WTC11 (cell line): ENCODE measurements around the gene NR5A1. TPM values are rescaled to one million over a fixed set of nuclear protein-coding genes. Genes with fewer than 3 reads are reported as not detected.

Experiments used
- ATAC-seq: fragments of 200-7000 bp; cut with Tn5 transposase; 2 replicates; pipeline ENCODE4 v1.10.0; 2021; ENCODE audit warnings: mild to moderate bottlenecking, moderate library complexity
- Bru-seq: library from RNA; stranded (reverse); fragments of 400-500 nt; gene quantifications from one replicate; lab custom pipeline; 2021; lab: Mats Ljungman, UMichigan
- CTCF ChIA-PET: fragments of 300-600 bp; sonication (Branson Sonifier 250); formaldehyde crosslinking; loops from one replicate; lab custom pipeline; 2021; ENCODE audit warnings: antibody characterized with exemption; lab: Charles Lee
- POLR2A ChIA-PET: fragments of 350-600 bp; sonication (Branson Sonifier 250); formaldehyde crosslinking; loops from one replicate; lab custom pipeline; 2021; ENCODE audit warnings: antibody characterized with exemption; lab: Charles Lee
- DNase-seq: peaks from one replicate; pipeline ENCODE4 v3.0.0; 2021; ENCODE audit warnings: low spot score
- H3K27ac Mint-ChIP-seq: 2 replicates; pipeline ENCODE4 v1.8.0; 2021; ENCODE audit warnings: mixed read lengths
- H3K27me3 Mint-ChIP-seq: 2 replicates; pipeline ENCODE4 v1.8.0; 2021; ENCODE audit warnings: low read depth, mild to moderate bottlenecking, moderate library complexity, mixed read lengths
- H3K36me3 Mint-ChIP-seq: 2 replicates; pipeline ENCODE4 v1.8.0; 2021; ENCODE audit warnings: mixed read lengths
- H3K4me1 Mint-ChIP-seq: 2 replicates; pipeline ENCODE4 v1.8.0; 2022; ENCODE audit warnings: mixed read lengths
- H3K4me3 Mint-ChIP-seq: 2 replicates; pipeline ENCODE4 v1.8.0; 2021; ENCODE audit warnings: mild to moderate bottlenecking, moderate library complexity, mixed read lengths
- H3K9me3 Mint-ChIP-seq: 2 replicates; pipeline ENCODE4 v1.8.0; 2021; ENCODE audit warnings: mixed read lengths
- CBFB ChIP-seq: sonication (generic); formaldehyde crosslinking; IDR thresholded peaks from 2 replicates; pipeline ENCODE4 v1.8.1; 2022; ENCODE audit warnings: mild to moderate bottlenecking, low read depth, missing genetic modification reagents
- CTCF ChIP-seq: fragments of 200-600 bp; IDR thresholded peaks from 2 replicates; pipeline ENCODE4 v1.8.0; 2022; ENCODE audit warnings: antibody characterized with exemption
- ETV6 ChIP-seq: sonication (generic); formaldehyde crosslinking; IDR thresholded peaks from 2 replicates; pipeline ENCODE4 v1.8.1; 2022; ENCODE audit warnings: mild to moderate bottlenecking, missing genetic modification reagents
- FOXJ3 ChIP-seq: sonication (generic); formaldehyde crosslinking; IDR thresholded peaks from 2 replicates; pipeline ENCODE4 v1.9.0; 2021; ENCODE audit warnings: missing genetic modification reagents, mild to moderate bottlenecking, borderline replicate concordance
- GABPB1 ChIP-seq: sonication (generic); formaldehyde crosslinking; IDR thresholded peaks from 2 replicates; pipeline ENCODE4 v1.8.1; 2023; ENCODE audit warnings: mild to moderate bottlenecking, missing genetic modification reagents
- GRHL2 ChIP-seq: fragments of 250-450 bp; sonication (Bioruptor Pico); IDR thresholded peaks from 2 replicates; pipeline ENCODE4 v1.8.0; 2022; ENCODE audit warnings: mild to moderate bottlenecking, moderate library complexity; ENCODE audit not compliant: insufficient replicate concordance, severe bottlenecking
- HMGA2 ChIP-seq: fragments of 250-450 bp; sonication (Bioruptor Pico); IDR thresholded peaks from 2 replicates; pipeline ENCODE4 v1.4.0; 2021; ENCODE audit warnings: mild to moderate bottlenecking, moderate library complexity
- NFATC4 ChIP-seq: fragments of 250-450 bp; sonication (Bioruptor Pico); IDR thresholded peaks from 2 replicates; pipeline ENCODE4 v1.9.0; 2021; ENCODE audit warnings: mild to moderate bottlenecking
- NFE2L1 ChIP-seq: sonication (generic); formaldehyde crosslinking; IDR thresholded peaks from 2 replicates; pipeline ENCODE4 v1.8.1; 2023; ENCODE audit warnings: missing genetic modification reagents
- NFYB ChIP-seq: sonication (generic); formaldehyde crosslinking; conservative IDR thresholded peaks from 2 replicates; pipeline ENCODE4 v1.8.0; 2022; ENCODE audit warnings: low read depth, missing genetic modification reagents
- NR2C2 ChIP-seq: sonication (generic); formaldehyde crosslinking; IDR thresholded peaks from 2 replicates; pipeline ENCODE4 v1.8.0; 2022; ENCODE audit warnings: mild to moderate bottlenecking, missing genetic modification reagents
- PRDM15 ChIP-seq: sonication (generic); formaldehyde crosslinking; IDR thresholded peaks from 2 replicates; pipeline ENCODE4 v1.8.0; 2022; ENCODE audit warnings: missing genetic modification reagents
- RORB ChIP-seq: fragments of 250-450 bp; sonication (Bioruptor Pico); IDR thresholded peaks from 2 replicates; pipeline ENCODE4 v1.9.0; 2021; ENCODE audit warnings: mild to moderate bottlenecking
- SMAD3 ChIP-seq: sonication (generic); formaldehyde crosslinking; IDR thresholded peaks from 2 replicates; pipeline ENCODE4 v1.8.0; 2022; ENCODE audit warnings: missing genetic modification reagents, mild to moderate bottlenecking, borderline replicate concordance
- SMAD4 ChIP-seq: sonication (generic); formaldehyde crosslinking; IDR thresholded peaks from 2 replicates; pipeline ENCODE4 v1.8.0; 2022; ENCODE audit warnings: mild to moderate bottlenecking, missing genetic modification reagents
- TEAD1 ChIP-seq: sonication (generic); formaldehyde crosslinking; IDR thresholded peaks from 2 replicates; pipeline ENCODE4 v1.8.0; 2022; ENCODE audit warnings: mild to moderate bottlenecking, missing genetic modification reagents
- long read RNA-seq, 3 experiments: library from RNA in 1 of 3; library from capped mRNA in 1 of 3; library from polyadenylated mRNA in 1 of 3; unstranded in 2 of 3; stranded (forward) in 1 of 3; transcript quantifications; one replicate each; pipeline ENCODE4 v2.0.0, GENCODE V29; 2021
- total RNA-seq: library from RNA; stranded (reverse); gene quantifications from 3 replicates; pipeline ENCODE4 v1.2.3, GENCODE V29; 2021
- TF ChIP-seq, protein P1 (sequence below): fragments of 250-450 bp; sonication (Bioruptor Pico); IDR thresholded peaks from 2 replicates; pipeline ENCODE4 v1.9.0; 2021; ENCODE audit warnings: mild to moderate bottlenecking
- TF ChIP-seq, protein P2 (sequence below): sonication (generic); formaldehyde crosslinking; conservative IDR thresholded peaks from 2 replicates; pipeline ENCODE4 v1.8.1; 2022; ENCODE audit warnings: mild to moderate bottlenecking, missing genetic modification reagents
- TF ChIP-seq, protein P3 (sequence below): sonication (generic); formaldehyde crosslinking; IDR thresholded peaks from 2 replicates; pipeline ENCODE4 v1.8.0; 2022; ENCODE audit warnings: mild to moderate bottlenecking, missing genetic modification reagents

NR5A1 gene
- total RNA-seq (0.39 to 0.77 TPM (median 0.60 TPM) in 3 replicates), Bru-seq, nascent RNA (percentile 7 among the genes with signal in this experiment)
- long read RNA-seq, experiment 1, result 0 reads
- long read RNA-seq, experiment 2, result 0 reads
- long read RNA-seq, experiment 3, result 0 reads

DNA sequence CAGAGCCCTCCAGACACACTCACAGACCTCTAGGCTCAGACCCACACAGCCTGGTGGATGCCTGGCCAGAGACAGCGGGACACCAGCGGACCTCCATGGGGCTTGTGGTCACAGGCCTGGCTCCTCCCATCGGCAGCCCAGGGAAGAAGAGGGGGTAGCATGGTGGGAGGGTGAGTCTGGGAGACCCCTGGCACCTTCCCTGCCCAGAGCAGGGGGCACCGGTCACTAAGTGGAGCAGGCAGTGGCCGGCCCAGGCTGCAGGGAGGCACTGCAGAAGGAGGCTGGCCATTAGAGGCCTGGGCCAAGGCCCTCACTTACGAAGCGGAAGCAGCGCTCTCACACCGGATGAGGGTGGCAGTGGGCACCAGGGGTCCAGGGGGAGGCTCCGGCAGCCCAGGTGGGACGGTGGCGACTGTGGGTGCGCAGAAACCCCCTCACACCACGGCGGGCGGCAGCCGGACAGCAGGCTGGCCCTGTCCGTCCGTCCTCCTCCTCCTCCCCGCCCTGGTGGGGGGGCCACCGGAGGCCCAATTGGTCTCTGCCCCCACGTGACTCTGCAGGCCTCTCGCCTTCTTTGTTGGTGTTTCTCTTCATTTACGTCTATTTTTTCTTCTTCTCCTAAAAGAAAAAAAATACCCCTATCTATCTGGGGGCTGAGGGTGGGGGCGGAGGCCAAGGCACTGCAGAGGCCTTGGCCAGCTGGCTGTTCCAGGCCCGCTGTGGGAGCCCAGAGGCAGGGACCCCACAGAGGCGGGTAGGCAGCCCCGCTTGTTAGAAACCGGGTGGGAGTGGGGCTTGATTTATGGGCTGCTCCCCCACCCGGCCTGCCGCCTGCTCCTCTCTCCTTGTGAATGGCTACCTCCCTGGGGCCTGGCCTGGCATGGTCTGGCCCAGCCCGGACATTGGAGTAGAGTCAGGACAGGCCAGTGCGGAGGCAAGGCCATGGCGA, at the start of gene NR5A1:
TSS of gene NR5A1 (minus strand) at position 469 of the 949 bp plus-strand sequence. CDS start 4,004 bp downstream, outside the sequence.
- ChIA-PET CTCF (interaction anchor here (1.0 to 3.6 kb wide), 4 partner anchors 16 to 346 kb away, joined by 3 to 15 read pairs (median 6); partner anchors contain the start of gene WDR38), POLR2A (no interaction called here)
- Mint-ChIP-seq H3K27ac (no peak within 1 kb of the TSS), H3K4me3 (no peak within 1 kb of the TSS), H3K9me3 (no peaks in the 10 kb centered on the region), H3K36me3 (0 out of 2 replicates have a peak, but pooled peaks cover 4% of the 10 kb centered on the region), H3K27me3 (peaks cover 42% of the 10 kb centered on the region), H3K4me1 (peaks cover 25% of the 10 kb centered on the region)
- ATAC-seq (no peak), DNase-seq (no peak)
- TF ChIP-seq FOXJ3 (CRISPR knock-in tag) (no peak), GABPB1 (peak; percentile 45; the same call in 1 of the 2 replicates)

DNA sequence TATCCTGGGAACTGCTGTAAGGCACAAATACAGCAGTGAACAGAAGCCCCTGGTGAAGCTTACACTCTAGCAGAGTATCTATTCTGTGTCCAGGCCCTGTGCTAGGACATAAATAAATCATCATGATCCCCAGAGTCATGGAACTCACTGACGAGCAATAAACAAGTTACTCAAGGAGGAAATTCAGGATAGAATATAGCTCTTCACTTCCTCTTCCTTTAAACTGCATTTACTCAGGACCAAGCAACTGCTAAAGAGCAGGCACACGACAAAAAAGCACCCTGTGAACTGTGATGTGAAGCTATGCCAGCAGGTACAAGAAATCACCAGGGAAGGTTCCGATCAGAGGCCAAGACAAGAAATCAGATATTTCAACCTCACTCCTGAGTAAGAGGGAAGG, 47.8 kb upstream of the NR5A1 start:
- Mint-ChIP-seq H3K36me3 (0 out of 2 replicates have a peak, but pooled peaks cover 3% of the 10 kb centered on the region), H3K27ac (peak overlapping the region; percentile 21)
- CTCF ChIA-PET, result interaction anchor here (0.8 to 2.4 kb wide), 5 partner anchors 10 to 298 kb away, joined by 4 to 15 read pairs (median 4); partner anchors contain the start of gene WDR38

More for the DNA sequence above, 47.8 kb upstream of the NR5A1 start:
- ATAC-seq (no peak), DNase-seq (no peak)
- Mint-ChIP-seq H3K9me3 (no peaks in the 10 kb centered on the region), H3K4me1 (peaks cover 14% of the 10 kb centered on the region), H3K4me3 (no peak overlapping the region), H3K27me3 (no peaks in the 10 kb centered on the region)
- TF ChIP-seq NR2C2 (CRISPR knock-in tag) (no peak), NFE2L1 (CRISPR knock-in tag) (no peak), CTCF (no peak), SMAD3 (no peak), PRDM15 (CRISPR knock-in tag) (no peak), SMAD4 (CRISPR knock-in tag) (no peak), ETV6 (CRISPR knock-in tag) (no peak), CBFB (CRISPR knock-in tag) (no peak), TEAD1 (CRISPR knock-in tag) (no peak), GRHL2 (CRISPR knock-in tag) (no peak), NFATC4 (CRISPR knock-in tag) (no peak), RORB (CRISPR knock-in tag) (no peak), NFYB (CRISPR knock-in tag) (no peak), HMGA2 (CRISPR knock-in tag) (no peak)
- TF ChIP-seq, protein P1, sequence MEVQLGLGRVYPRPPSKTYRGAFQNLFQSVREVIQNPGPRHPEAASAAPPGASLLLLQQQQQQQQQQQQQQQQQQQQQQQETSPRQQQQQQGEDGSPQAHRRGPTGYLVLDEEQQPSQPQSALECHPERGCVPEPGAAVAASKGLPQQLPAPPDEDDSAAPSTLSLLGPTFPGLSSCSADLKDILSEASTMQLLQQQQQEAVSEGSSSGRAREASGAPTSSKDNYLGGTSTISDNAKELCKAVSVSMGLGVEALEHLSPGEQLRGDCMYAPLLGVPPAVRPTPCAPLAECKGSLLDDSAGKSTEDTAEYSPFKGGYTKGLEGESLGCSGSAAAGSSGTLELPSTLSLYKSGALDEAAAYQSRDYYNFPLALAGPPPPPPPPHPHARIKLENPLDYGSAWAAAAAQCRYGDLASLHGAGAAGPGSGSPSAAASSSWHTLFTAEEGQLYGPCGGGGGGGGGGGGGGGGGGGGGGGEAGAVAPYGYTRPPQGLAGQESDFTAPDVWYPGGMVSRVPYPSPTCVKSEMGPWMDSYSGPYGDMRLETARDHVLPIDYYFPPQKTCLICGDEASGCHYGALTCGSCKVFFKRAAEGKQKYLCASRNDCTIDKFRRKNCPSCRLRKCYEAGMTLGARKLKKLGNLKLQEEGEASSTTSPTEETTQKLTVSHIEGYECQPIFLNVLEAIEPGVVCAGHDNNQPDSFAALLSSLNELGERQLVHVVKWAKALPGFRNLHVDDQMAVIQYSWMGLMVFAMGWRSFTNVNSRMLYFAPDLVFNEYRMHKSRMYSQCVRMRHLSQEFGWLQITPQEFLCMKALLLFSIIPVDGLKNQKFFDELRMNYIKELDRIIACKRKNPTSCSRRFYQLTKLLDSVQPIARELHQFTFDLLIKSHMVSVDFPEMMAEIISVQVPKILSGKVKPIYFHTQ (CRISPR knock-in tag), result no peak
- TF ChIP-seq, protein P2, sequence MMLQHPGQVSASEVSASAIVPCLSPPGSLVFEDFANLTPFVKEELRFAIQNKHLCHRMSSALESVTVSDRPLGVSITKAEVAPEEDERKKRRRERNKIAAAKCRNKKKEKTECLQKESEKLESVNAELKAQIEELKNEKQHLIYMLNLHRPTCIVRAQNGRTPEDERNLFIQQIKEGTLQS (CRISPR knock-in tag), result no peak
- TF ChIP-seq, protein P3, sequence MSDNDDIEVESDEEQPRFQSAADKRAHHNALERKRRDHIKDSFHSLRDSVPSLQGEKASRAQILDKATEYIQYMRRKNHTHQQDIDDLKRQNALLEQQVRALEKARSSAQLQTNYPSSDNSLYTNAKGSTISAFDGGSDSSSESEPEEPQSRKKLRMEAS (CRISPR knock-in tag), result no peak
- POLR2A ChIA-PET, result interaction anchor here (0.6 kb wide), 1 partner anchor 9 kb away, joined by 3 read pairs; no protein-coding TSS in a partner anchor
